ENCODE data around the gene PCDHGA2. TPM values are rescaled to one million over a fixed set of nuclear protein-coding genes. Genes with fewer than 3 reads are reported as not detected.

Gene PCDHGA2
- total and polyA plus RNA-seq, 9 of the 15 experiments (the other 6 are each of a cell fraction or from before 2014, with no cell fraction given), result 0.07 to 0.27 (median 0.15) TPM; not detected in 2

DNA sequence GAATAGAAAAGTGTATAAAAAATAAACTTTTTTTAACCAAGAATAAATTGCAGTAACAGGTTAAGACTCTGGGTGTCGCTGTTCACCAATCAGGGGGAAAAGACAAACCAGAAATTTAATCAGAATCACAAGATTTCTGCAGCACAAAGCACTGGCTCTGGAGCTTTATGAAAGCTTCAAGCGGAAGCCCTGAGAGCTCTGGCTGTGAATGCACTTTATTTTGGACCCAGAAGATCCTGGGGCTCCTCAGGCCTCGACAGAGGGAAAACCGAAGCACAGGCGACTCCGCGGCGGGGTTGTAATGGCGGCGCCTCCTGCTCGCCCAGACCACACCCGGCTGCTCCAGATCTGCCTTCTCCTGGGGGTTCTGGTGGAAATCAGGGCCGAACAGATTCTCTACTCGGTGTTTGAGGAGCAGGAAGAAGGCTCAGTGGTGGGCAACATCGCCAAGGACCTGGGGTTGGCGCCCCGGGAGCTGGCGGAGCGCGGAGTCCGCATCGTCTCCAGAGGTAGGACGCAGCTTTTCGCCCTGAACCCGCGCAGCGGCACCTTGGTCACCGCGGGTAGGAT, 16.4 kb downstream of the PCDHGA2 start, which contains the start of gene PCDHGA4 (continued):
- no peak for TF ChIP-seq POLR2G (IDR thresholded peaks at IDR 0.05; ENCODE audit: low read depth, low read length)

DNA sequence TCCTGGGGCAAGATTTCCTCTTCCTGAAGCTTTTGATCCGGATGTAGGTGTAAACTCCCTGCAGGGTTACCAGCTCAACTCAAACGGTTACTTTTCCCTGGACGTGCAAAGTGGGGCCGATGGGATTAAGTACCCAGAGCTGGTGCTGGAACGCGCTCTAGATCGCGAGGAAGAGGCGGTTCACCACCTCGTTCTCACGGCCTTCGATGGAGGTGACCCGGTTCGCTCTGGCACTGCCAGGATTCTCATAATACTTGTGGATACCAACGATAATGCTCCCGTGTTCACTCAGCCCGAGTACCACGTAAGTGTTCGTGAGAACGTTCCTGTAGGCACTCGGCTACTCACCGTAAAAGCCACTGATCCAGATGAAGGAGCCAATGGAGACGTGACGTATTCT, 17.1 kb downstream of the PCDHGA2 start:
- Histone ChIP-seq H4K20me1 (replicated peaks; ENCODE audit: control insufficient read depth, insufficient read depth, low read length) (no peaks in the 10 kb centered on the region), H3K9me1 (ENCODE audit: control insufficient read depth, insufficient read depth, low read length) (no peaks in the 10 kb centered on the region), H3K4me2 (ENCODE audit: insufficient read depth, low read length) (no peak overlapping the region; the same call in none of the 2 replicates), H3K27me3 (ENCODE audit: control insufficient read depth in 2 of 2, insufficient read depth in 2 of 2, low read length in 2 of 2) (peaks cover 0 to 21% of the 10 kb centered on the region in 2 experiments; a peak in 2 of 5 replicates), H3K36me3 (ENCODE audit: control insufficient read depth, insufficient read depth, low read length) (no peaks in the 10 kb centered on the region), H3K9ac (ENCODE audit: insufficient read depth in 1 of 2, low read depth in 2 of 2, low read length in 2 of 2) (no peak overlapping the region), H3K79me2 (ENCODE audit: control insufficient read depth, insufficient read depth, low read length) (no peaks in the 10 kb centered on the region), H3K27ac (ENCODE audit: extremely low read depth, low read depth, low read length) (no peak overlapping the region), H3K9me3 (replicated peaks; ENCODE audit: control insufficient read depth, insufficient read depth, low read depth, low read length) (no peaks in the 10 kb centered on the region; the same call in 1 of the 2 replicates), H2AFZ (ENCODE audit: low read depth, low read length) (0 out of 2 replicates have a peak overlapping the region, but pooled peaks have one; percentile 4), H3K4me3 (no peak overlapping the region), H3K4me1 (replicated peaks in 1 of 2; ENCODE audit: control insufficient read depth in 2 of 2, insufficient read depth in 2 of 2, low read length in 2 of 2) (peaks cover 3 to 12% of the 10 kb centered on the region in 2 experiments; a peak in 3 of 5 replicates)
- in situ Hi-C loops (cut with MboI), result no loop called here
- intact Hi-C loops (cut with micrococcal nuclease), result no loop called here
- WGBS (ENCODE audit: insufficient coverage, low coverage, missing lambda C conversion rate), result 26% methylated on average over 24 of the region's 24 CpGs
- TF ChIP-seq, protein P1, sequence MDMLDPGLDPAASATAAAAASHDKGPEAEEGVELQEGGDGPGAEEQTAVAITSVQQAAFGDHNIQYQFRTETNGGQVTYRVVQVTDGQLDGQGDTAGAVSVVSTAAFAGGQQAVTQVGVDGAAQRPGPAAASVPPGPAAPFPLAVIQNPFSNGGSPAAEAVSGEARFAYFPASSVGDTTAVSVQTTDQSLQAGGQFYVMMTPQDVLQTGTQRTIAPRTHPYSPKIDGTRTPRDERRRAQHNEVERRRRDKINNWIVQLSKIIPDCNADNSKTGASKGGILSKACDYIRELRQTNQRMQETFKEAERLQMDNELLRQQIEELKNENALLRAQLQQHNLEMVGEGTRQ (CRISPR knock-in tag; IDR thresholded peaks at IDR 0.05), result no peak
- TF ChIP-seq ZZZ3 (IDR thresholded peaks at IDR 0.05) (no peak), ZNF408 (CRISPR knock-in tag; IDR thresholded peaks at IDR 0.05; ENCODE audit: low read depth) (no peak), MBD2 (IDR thresholded peaks at IDR 0.05; ENCODE audit: borderline replicate concordance, low read depth) (no peak), HOXB6 (CRISPR knock-in tag; IDR thresholded peaks at IDR 0.05; ENCODE audit: borderline replicate concordance) (no peak), NR2F6 (CRISPR knock-in tag; IDR thresholded peaks at IDR 0.05) (no peak), HNRNPK (IDR thresholded peaks at IDR 0.05; ENCODE audit: low read depth, low read length, poor library complexity, severe bottlenecking) (no peak)
- TF ChIP-seq, protein P2, sequence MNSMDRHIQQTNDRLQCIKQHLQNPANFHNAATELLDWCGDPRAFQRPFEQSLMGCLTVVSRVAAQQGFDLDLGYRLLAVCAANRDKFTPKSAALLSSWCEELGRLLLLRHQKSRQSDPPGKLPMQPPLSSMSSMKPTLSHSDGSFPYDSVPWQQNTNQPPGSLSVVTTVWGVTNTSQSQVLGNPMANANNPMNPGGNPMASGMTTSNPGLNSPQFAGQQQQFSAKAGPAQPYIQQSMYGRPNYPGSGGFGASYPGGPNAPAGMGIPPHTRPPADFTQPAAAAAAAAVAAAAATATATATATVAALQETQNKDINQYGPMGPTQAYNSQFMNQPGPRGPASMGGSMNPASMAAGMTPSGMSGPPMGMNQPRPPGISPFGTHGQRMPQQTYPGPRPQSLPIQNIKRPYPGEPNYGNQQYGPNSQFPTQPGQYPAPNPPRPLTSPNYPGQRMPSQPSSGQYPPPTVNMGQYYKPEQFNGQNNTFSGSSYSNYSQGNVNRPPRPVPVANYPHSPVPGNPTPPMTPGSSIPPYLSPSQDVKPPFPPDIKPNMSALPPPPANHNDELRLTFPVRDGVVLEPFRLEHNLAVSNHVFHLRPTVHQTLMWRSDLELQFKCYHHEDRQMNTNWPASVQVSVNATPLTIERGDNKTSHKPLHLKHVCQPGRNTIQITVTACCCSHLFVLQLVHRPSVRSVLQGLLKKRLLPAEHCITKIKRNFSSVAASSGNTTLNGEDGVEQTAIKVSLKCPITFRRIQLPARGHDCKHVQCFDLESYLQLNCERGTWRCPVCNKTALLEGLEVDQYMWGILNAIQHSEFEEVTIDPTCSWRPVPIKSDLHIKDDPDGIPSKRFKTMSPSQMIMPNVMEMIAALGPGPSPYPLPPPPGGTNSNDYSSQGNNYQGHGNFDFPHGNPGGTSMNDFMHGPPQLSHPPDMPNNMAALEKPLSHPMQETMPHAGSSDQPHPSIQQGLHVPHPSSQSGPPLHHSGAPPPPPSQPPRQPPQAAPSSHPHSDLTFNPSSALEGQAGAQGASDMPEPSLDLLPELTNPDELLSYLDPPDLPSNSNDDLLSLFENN (IDR thresholded peaks at IDR 0.05; ENCODE audit: low read depth in 2 of 2, low read length in 2 of 2), result no peak
- no peak for FAIRE-seq
- ChIA-PET POLR2A (interaction anchor here (1.0 to 1.5 kb wide), 3 partner anchors 9 to 163 kb away, joined by 3 to 5 read pairs (median 3); partner anchors contain the start of gene PCDHGA5), CTCF (ENCODE audit: low intra/inter-chr PET ratio) (no interaction called here)
- no peak for DNase-seq (ENCODE audit: extremely low read depth in 1 of 4, low spot score in 3 of 4)
- BruUV-seq (replicated peaks), result no TSS peak
- ATAC-seq, result no peak
